ENCODE results near the gene MTRR. TPM values are rescaled to one million over a fixed set of nuclear protein-coding genes. Genes with fewer than 3 reads are reported as not detected.
A peak's percentile ranks its signal among the peaks of the same experiment; 100 is the strongest.

Gene MTRR
- total and polyA plus RNA-seq, 9 of the 15 experiments (the other 6 are each of a cell fraction or from before 2014, with no cell fraction given), result 39.3 to 84.6 (median 66.2) TPM

- TF ChIP-seq NFIC (IDR thresholded peaks at IDR 0.05) (peak; percentile 48), KAT7 (CRISPR knock-in tag; IDR thresholded peaks at IDR 0.05; ENCODE audit: borderline replicate concordance) (no peak), HDAC1 (IDR thresholded peaks at IDR 0.05) (peak in 1 of 2 experiments; percentile 85; a peak in 2 of 4 replicates), ZNF57 (CRISPR knock-in tag; IDR thresholded peaks at IDR 0.05) (no peak), ZNF707 (CRISPR knock-in tag; conservative IDR thresholded peaks at IDR 0.05) (no peak), TARDBP (IDR thresholded peaks at IDR 0.05) (0 out of 2 replicates have a peak, but pooled peaks have one; percentile 13), NFE2 (IDR thresholded peaks at IDR 0.05; ENCODE audit: low read depth) (no peak), CBX5 (IDR thresholded peaks at IDR 0.05; ENCODE audit: borderline replicate concordance, low read depth) (no peak), NR1H2 (CRISPR knock-in tag; IDR thresholded peaks at IDR 0.05) (no peak), ZBTB2 (IDR thresholded peaks at IDR 0.05) (peak; percentile 91), CREB3L1 (IDR thresholded peaks at IDR 0.05; ENCODE audit: borderline replicate concordance, low read depth) (peak; percentile 20; the same call in 1 of the 2 replicates), ID3 (CRISPR knock-in tag; IDR thresholded peaks at IDR 0.05) (no peak), ID3 (tag; IDR thresholded peaks at IDR 0.05) (no peak), HDGF (IDR thresholded peaks at IDR 0.05) (no peak), C11orf30 (IDR thresholded peaks at IDR 0.05; ENCODE audit: low read depth) (peak; percentile 81), E2F8 (IDR thresholded peaks at IDR 0.05; ENCODE audit: low read depth, partially characterized antibody) (no peak), ZBTB8A (IDR thresholded peaks at IDR 0.05; ENCODE audit: partially characterized antibody) (no peak), ZNF143 (CRISPR knock-in tag; IDR thresholded peaks at IDR 0.05) (no peak), CEBPB (tag; IDR thresholded peaks at IDR 0.05) (peak; percentile 69), MBD2 (IDR thresholded peaks at IDR 0.05; ENCODE audit: borderline replicate concordance, low read depth) (peak; percentile 95), CREB3 (tag; conservative IDR thresholded peaks at IDR 0.05; ENCODE audit: low read depth) (no peak), L3MBTL2 (IDR thresholded peaks at IDR 0.05) (peak; percentile 89)
Measured at GRCh38 chr5:7868773-7869473, at the start of gene MTRR, which contains the start of gene FASTKD3 (continued).

Data from K562 (cell line).